ENCODE results near the gene C11orf86. TPM values are rescaled to one million over a fixed set of nuclear protein-coding genes. Genes with fewer than 3 reads are reported as not detected.
A peak's percentile ranks its signal among the peaks of the same experiment; 100 is the strongest.

Gene C11orf86
- polyA plus RNA-seq, 4 donors: 29.8 to 801 (median 320) TPM

GRCh38 chr11:66938582-66939135 is 36.4 kb upstream of the C11orf86 start:
- no peaks in the 10 kb centered on the region for H3K9me3 ChIP-seq (ENCODE audit: control insufficient read depth in 2 of 2, insufficient read depth in 1 of 2, low read depth in 1 of 2, low read length in 1 of 2)
- H3K36me3 ChIP-seq (ENCODE audit: control insufficient read depth in 3 of 3, insufficient read depth in 2 of 3, low read depth in 1 of 3, low read length in 3 of 3): no peaks in the 10 kb centered on the region
- no peak overlapping the region for H3K4me3 ChIP-seq (ENCODE audit: low read depth in 1 of 3, low read length in 3 of 3)
- DNase-seq (no peak), FAIRE-seq (no peak)
- H3K27ac ChIP-seq (ENCODE audit: low read depth in 1 of 3, low read length in 2 of 3): no peak overlapping the region
- H3K27me3 ChIP-seq (ENCODE audit: control insufficient read depth in 3 of 3, insufficient read depth in 3 of 3, low read length in 3 of 3): no peaks in the 10 kb centered on the region
- WGBS, 3 donors: 84 to 92% (median 89%) methylated on average over 5 of the region's 5 CpGs
- H3K4me1 ChIP-seq (ENCODE audit: control insufficient read depth in 3 of 3, insufficient read depth in 2 of 3, low read depth in 1 of 3, low read length in 2 of 3): no peaks in the 10 kb centered on the region

GRCh38 chr11:66950112-66950535 is 25.0 kb upstream of the C11orf86 start:
- H3K27me3 ChIP-seq (ENCODE audit: control insufficient read depth in 3 of 3, insufficient read depth in 3 of 3, low read length in 3 of 3): no peaks in the 10 kb centered on the region
- DNase-seq (peak; percentile 40 to 80), FAIRE-seq (no peak)
- H3K4me1 ChIP-seq (ENCODE audit: control insufficient read depth in 3 of 3, insufficient read depth in 2 of 3, low read depth in 1 of 3, low read length in 2 of 3): peaks cover 0 to 5% (median 0%) of the 10 kb centered on the region in 3 donors
- peak overlapping the region in 1 of 3 donors; percentile 24 for H3K27ac ChIP-seq (ENCODE audit: low read depth in 1 of 3, low read length in 2 of 3)
- peaks cover 0 to 9% (median 0%) of the 10 kb centered on the region in 3 donors for H3K36me3 ChIP-seq (ENCODE audit: control insufficient read depth in 3 of 3, insufficient read depth in 2 of 3, low read depth in 1 of 3, low read length in 3 of 3)
- WGBS, 3 donors: 21 to 51% (median 27%) methylated on average over 8 of the region's 8 CpGs
- no peaks in the 10 kb centered on the region for H3K9me3 ChIP-seq (ENCODE audit: control insufficient read depth in 2 of 2, insufficient read depth in 1 of 2, low read depth in 1 of 2, low read length in 1 of 2)
- no peak overlapping the region for H3K4me3 ChIP-seq (ENCODE audit: low read depth in 1 of 3, low read length in 3 of 3)

- 89 to 92% (median 92%) methylated on average over 10 of the region's 10 CpGs for WGBS, 3 donors
- H3K27me3 ChIP-seq (ENCODE audit: control insufficient read depth in 3 of 3, insufficient read depth in 3 of 3, low read length in 3 of 3): no peaks in the 10 kb centered on the region
- FAIRE-seq (no peak), DNase-seq (no peak)
- no peak overlapping the region for H3K27ac ChIP-seq (ENCODE audit: low read depth in 1 of 3, low read length in 2 of 3)
- no peak overlapping the region for H3K4me3 ChIP-seq (ENCODE audit: low read depth in 1 of 3, low read length in 3 of 3)
- H3K36me3 ChIP-seq (ENCODE audit: control insufficient read depth in 3 of 3, insufficient read depth in 2 of 3, low read depth in 1 of 3, low read length in 3 of 3): peaks cover 0 to 13% (median 0%) of the 10 kb centered on the region in 3 donors
- H3K4me1 ChIP-seq (ENCODE audit: control insufficient read depth in 3 of 3, insufficient read depth in 2 of 3, low read depth in 1 of 3, low read length in 2 of 3): peaks cover 0 to 5% (median 0%) of the 10 kb centered on the region in 3 donors
- H3K9me3 ChIP-seq (ENCODE audit: control insufficient read depth in 2 of 2, insufficient read depth in 1 of 2, low read depth in 1 of 2, low read length in 1 of 2): no peaks in the 10 kb centered on the region
These were observed 24.0 kb upstream of the C11orf86 start for GRCh38 chr11:66951135-66951534.

- Histone ChIP-seq H3K4me3 (ENCODE audit: low read depth in 1 of 3, low read length in 3 of 3) (no peak overlapping the region), H3K27me3 (ENCODE audit: control insufficient read depth in 3 of 3, insufficient read depth in 3 of 3, low read length in 3 of 3) (no peaks in the 10 kb centered on the region), H3K27ac (ENCODE audit: low read depth in 1 of 3, low read length in 2 of 3) (no peak overlapping the region), H3K4me1 (ENCODE audit: control insufficient read depth in 3 of 3, insufficient read depth in 2 of 3, low read depth in 1 of 3, low read length in 2 of 3) (peaks cover 0 to 5% (median 4%) of the 10 kb centered on the region in 3 donors), H3K9me3 (ENCODE audit: control insufficient read depth in 2 of 2, insufficient read depth in 1 of 2, low read depth in 1 of 2, low read length in 1 of 2) (no peaks in the 10 kb centered on the region), H3K36me3 (ENCODE audit: control insufficient read depth in 3 of 3, insufficient read depth in 2 of 3, low read depth in 1 of 3, low read length in 3 of 3) (peaks cover 0 to 12% (median 0%) of the 10 kb centered on the region in 3 donors)
- DNase-seq (peak in 1 of 2 donors; percentile 29), FAIRE-seq (no peak)
- 24 to 44% (median 32%) methylated on average over 7 of the region's 7 CpGs for WGBS, 3 donors
These were observed 23.2 kb upstream of the C11orf86 start for GRCh38 chr11:66951927-66952337.

GRCh38 chr11:66953081-66953833 is 21.8 kb upstream of the C11orf86 start:
- H3K36me3 ChIP-seq (ENCODE audit: control insufficient read depth in 3 of 3, insufficient read depth in 2 of 3, low read depth in 1 of 3, low read length in 3 of 3): peaks cover 0 to 12% (median 0%) of the 10 kb centered on the region in 3 donors
- no peaks in the 10 kb centered on the region for H3K27me3 ChIP-seq (ENCODE audit: control insufficient read depth in 3 of 3, insufficient read depth in 3 of 3, low read length in 3 of 3)
- no peak for DNase-seq
- 60 to 76% (median 64%) methylated on average over 13 of the region's 13 CpGs for WGBS, 3 donors
- H3K9me3 ChIP-seq (ENCODE audit: control insufficient read depth in 2 of 2, insufficient read depth in 1 of 2, low read depth in 1 of 2, low read length in 1 of 2): no peaks in the 10 kb centered on the region
- no peak for FAIRE-seq
- no peak overlapping the region for H3K27ac ChIP-seq (ENCODE audit: low read depth in 1 of 3, low read length in 2 of 3)
- H3K4me3 ChIP-seq (ENCODE audit: low read depth in 1 of 3, low read length in 3 of 3): no peak overlapping the region
- H3K4me1 ChIP-seq (ENCODE audit: control insufficient read depth in 3 of 3, insufficient read depth in 2 of 3, low read depth in 1 of 3, low read length in 2 of 3): peaks cover 2 to 12% (median 8%) of the 10 kb centered on the region in 3 donors

GRCh38 chr11:66956689-66957290 is 18.3 kb upstream of the C11orf86 start:
- H3K4me1 ChIP-seq (ENCODE audit: control insufficient read depth in 3 of 3, insufficient read depth in 2 of 3, low read depth in 1 of 3, low read length in 2 of 3): peaks cover 2 to 18% (median 8%) of the 10 kb centered on the region in 3 donors
- FAIRE-seq (no peak), DNase-seq (peak in 1 of 2 donors; percentile 21)
- H3K36me3 ChIP-seq (ENCODE audit: control insufficient read depth in 3 of 3, insufficient read depth in 2 of 3, low read depth in 1 of 3, low read length in 3 of 3): peaks cover 0 to 11% (median 0%) of the 10 kb centered on the region in 3 donors
- H3K27ac ChIP-seq (ENCODE audit: low read depth in 1 of 3, low read length in 2 of 3): peak overlapping the region in 1 of 3 donors; percentile 54
- 65 to 81% (median 72%) methylated on average over 7 of the region's 7 CpGs for WGBS, 3 donors
- no peaks in the 10 kb centered on the region for H3K27me3 ChIP-seq (ENCODE audit: control insufficient read depth in 3 of 3, insufficient read depth in 3 of 3, low read length in 3 of 3)
- no peak overlapping the region for H3K4me3 ChIP-seq (ENCODE audit: low read depth in 1 of 3, low read length in 3 of 3)
- H3K9me3 ChIP-seq (ENCODE audit: control insufficient read depth in 2 of 2, insufficient read depth in 1 of 2, low read depth in 1 of 2, low read length in 1 of 2): peaks cover 0 to 4% of the 10 kb centered on the region in 2 donors

GRCh38 chr11:66957971-66958231 is 17.2 kb upstream of the C11orf86 start:
- Histone ChIP-seq H3K9me3 (ENCODE audit: control insufficient read depth in 2 of 2, insufficient read depth in 1 of 2, low read depth in 1 of 2, low read length in 1 of 2) (peaks cover 0 to 4% of the 10 kb centered on the region in 2 donors), H3K27me3 (ENCODE audit: control insufficient read depth in 3 of 3, insufficient read depth in 3 of 3, low read length in 3 of 3) (no peaks in the 10 kb centered on the region), H3K4me1 (ENCODE audit: control insufficient read depth in 3 of 3, insufficient read depth in 2 of 3, low read depth in 1 of 3, low read length in 2 of 3) (peaks cover 2 to 18% (median 8%) of the 10 kb centered on the region in 3 donors), H3K27ac (ENCODE audit: low read depth in 1 of 3, low read length in 2 of 3) (peak overlapping the region; percentile 36 to 90 (median 42)), H3K4me3 (ENCODE audit: low read depth in 1 of 3, low read length in 3 of 3) (peak overlapping the region; percentile 43 to 68 (median 58)), H3K36me3 (ENCODE audit: control insufficient read depth in 3 of 3, insufficient read depth in 2 of 3, low read depth in 1 of 3, low read length in 3 of 3) (peaks cover 0 to 9% (median 0%) of the 10 kb centered on the region in 3 donors)
- 2 to 3% (median 2%) methylated on average over 22 to 40 of the region's 40 CpGs for WGBS, 3 donors
- FAIRE-seq (no peak), DNase-seq (no peak)

- H3K27ac ChIP-seq (ENCODE audit: low read depth in 1 of 3, low read length in 2 of 3): peak within 1 kb of the TSS; percentile 36 to 90 (median 70)
- WGBS, 3 donors: 1% methylated on average over 48 to 74 of the region's 74 CpGs
- H3K36me3 ChIP-seq (ENCODE audit: control insufficient read depth in 3 of 3, insufficient read depth in 2 of 3, low read depth in 1 of 3, low read length in 3 of 3): peaks cover 0 to 9% (median 0%) of the 10 kb centered on the region in 3 donors
- H3K9me3 ChIP-seq (ENCODE audit: control insufficient read depth in 2 of 2, insufficient read depth in 1 of 2, low read depth in 1 of 2, low read length in 1 of 2): peaks cover 0 to 4% of the 10 kb centered on the region in 2 donors
- peak within 1 kb of the TSS; percentile 43 to 68 (median 58) for H3K4me3 ChIP-seq (ENCODE audit: low read depth in 1 of 3, low read length in 3 of 3)
- no peaks in the 10 kb centered on the region for H3K27me3 ChIP-seq (ENCODE audit: control insufficient read depth in 3 of 3, insufficient read depth in 3 of 3, low read length in 3 of 3)
- peaks cover 2 to 18% (median 4%) of the 10 kb centered on the region in 3 donors for H3K4me1 ChIP-seq (ENCODE audit: control insufficient read depth in 3 of 3, insufficient read depth in 2 of 3, low read depth in 1 of 3, low read length in 2 of 3)
- peak; percentile 99 to 100 for DNase-seq
- no peak for FAIRE-seq
These were observed 16.7 kb upstream of the C11orf86 start, which contains the start of gene PC for GRCh38 chr11:66958232-66958955. Gene PC (minus strand): TSS chr11:66958383. CDS start chr11:66872159, 86,224 bp downstream.
